GM23248 (cell line): Measurements from ENCODE around the gene CFAP92.

Source experiments
- EZH2 ChIP-seq: fragments of 200-600 bp; sonication (generic); IDR thresholded peaks from 2 replicates; pipeline ENCODE4 v1.6.1; 2018; ENCODE audit warnings: antibody characterized with exemption, mild to moderate bottlenecking; ENCODE audit not compliant: insufficient read depth, poor library complexity, severe bottlenecking
- EZH2phosphoT487 ChIP-seq: fragments of 200-600 bp; sonication (generic); IDR thresholded peaks from 2 replicates; pipeline ENCODE4 v1.6.1; 2018; ENCODE audit warnings: antibody characterized with exemption, moderate library complexity, mild to moderate bottlenecking, low read depth; ENCODE audit not compliant: insufficient read depth

DNA sequence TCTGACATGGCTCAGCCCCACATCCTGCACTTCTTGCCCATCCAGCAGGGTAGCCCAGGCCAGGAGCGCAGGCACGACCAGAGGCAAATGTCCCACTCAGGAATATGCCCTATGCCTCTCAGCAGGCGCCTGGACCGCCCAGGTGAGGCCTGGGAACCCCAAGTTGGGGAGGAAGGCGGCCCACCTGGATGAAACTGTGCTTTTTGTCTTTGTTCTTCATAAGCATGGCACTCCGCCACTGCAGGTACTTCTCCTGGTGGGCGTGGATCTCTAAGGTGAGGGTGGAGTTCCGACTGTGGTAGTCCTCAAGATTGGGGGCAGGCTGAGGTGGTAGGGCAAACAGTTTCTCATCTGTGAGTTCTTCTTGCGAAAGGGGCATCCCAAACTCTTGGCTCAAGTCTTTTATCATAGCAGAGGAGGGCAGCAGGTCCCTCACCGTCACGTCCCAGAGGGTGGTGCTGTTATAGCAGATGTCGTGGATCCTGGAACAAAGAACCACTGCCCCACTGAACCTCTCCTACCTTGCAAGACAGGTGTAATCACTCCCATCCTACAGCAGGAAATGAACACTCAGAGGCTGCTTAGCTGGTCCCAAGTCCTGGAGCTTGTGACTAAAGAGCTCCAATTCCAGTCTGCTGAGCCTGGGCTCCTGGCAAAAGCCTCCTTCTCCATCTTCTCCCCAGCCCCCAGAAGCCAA is 61.2 kb downstream of the CFAP92 start:
- TF ChIP-seq EZH2 = no peak
- TF ChIP-seq EZH2phosphoT487 = no peak
